ENCODE results near the gene DCAF16.

The DCAF16 gene

DNA sequence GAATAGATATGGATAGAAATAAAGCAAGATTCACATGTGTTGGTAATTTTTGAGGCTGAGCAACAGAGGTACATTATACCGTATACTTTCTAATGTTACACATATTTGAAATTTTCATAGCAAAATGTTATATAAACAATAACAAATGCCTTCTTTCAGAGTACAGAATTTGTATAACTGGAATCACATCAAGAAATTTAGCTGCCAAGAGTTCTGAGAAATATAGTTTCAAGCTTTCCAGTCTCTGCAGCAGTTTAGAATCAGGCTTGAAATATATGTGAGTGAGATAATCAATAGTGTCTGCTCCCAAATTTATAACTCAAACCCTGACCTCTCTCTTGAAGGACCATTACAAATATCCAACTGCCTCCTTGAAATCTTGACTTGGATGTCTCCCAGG lies 52.9 kb downstream of the DCAF16 start:
- H3K4me1 ChIP-seq (ENCODE audit: low read depth, poor library complexity, severe bottlenecking) = no peaks in the 10 kb centered on the region
- TF ChIP-seq, protein P1, sequence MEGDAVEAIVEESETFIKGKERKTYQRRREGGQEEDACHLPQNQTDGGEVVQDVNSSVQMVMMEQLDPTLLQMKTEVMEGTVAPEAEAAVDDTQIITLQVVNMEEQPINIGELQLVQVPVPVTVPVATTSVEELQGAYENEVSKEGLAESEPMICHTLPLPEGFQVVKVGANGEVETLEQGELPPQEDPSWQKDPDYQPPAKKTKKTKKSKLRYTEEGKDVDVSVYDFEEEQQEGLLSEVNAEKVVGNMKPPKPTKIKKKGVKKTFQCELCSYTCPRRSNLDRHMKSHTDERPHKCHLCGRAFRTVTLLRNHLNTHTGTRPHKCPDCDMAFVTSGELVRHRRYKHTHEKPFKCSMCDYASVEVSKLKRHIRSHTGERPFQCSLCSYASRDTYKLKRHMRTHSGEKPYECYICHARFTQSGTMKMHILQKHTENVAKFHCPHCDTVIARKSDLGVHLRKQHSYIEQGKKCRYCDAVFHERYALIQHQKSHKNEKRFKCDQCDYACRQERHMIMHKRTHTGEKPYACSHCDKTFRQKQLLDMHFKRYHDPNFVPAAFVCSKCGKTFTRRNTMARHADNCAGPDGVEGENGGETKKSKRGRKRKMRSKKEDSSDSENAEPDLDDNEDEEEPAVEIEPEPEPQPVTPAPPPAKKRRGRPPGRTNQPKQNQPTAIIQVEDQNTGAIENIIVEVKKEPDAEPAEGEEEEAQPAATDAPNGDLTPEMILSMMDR (conservative IDR thresholded peaks at IDR 0.05; ENCODE audit: low read depth, low read length) = no peak
- no peaks in the 10 kb centered on the region for H3K36me3 ChIP-seq (ENCODE audit: insufficient read depth)
- no peak overlapping the region for H2AFZ ChIP-seq (ENCODE audit: low read depth)
- no peak overlapping the region for H3K4me2 ChIP-seq
- no peaks in the 10 kb centered on the region for H4K20me1 ChIP-seq (ENCODE audit: insufficient read depth)
- H3K79me2 ChIP-seq (ENCODE audit: insufficient read depth, low read depth) = no peaks in the 10 kb centered on the region
- no peak overlapping the region for H3K4me3 ChIP-seq (IDR thresholded peaks at IDR 0.05; ENCODE audit: insufficient read depth, low read depth, low read length)
- no peak overlapping the region for H3K27ac ChIP-seq
- no peak overlapping the region for H3K9ac ChIP-seq
- H3K27me3 ChIP-seq (ENCODE audit: insufficient read depth, low read depth) = no peaks in the 10 kb centered on the region

DNA sequence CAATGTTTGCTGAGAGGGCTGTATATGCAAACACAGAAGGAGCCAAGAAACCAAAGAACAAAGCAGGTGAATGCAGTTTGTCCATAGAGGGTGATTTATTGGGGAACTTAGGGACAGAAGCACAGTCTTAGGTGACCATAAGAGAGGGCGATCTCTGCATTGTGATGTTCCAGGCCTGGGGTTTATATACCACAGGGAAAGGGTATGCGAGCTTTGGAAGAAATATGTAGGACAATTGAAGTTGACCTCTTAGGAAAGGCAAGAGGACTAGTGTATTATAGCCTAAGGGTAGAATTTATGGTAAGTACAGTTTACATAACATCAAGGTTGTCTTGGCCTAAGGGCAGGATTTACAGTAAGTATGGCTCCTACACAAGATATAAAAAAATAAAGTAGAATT lies 56.9 kb downstream of the DCAF16 start:
- TF ChIP-seq, protein P1 (conservative IDR thresholded peaks at IDR 0.05; ENCODE audit: low read depth, low read length) = no peak
- no peak overlapping the region for H3K4me2 ChIP-seq
- H3K9ac ChIP-seq = no peak overlapping the region
- no peaks in the 10 kb centered on the region for H4K20me1 ChIP-seq (ENCODE audit: insufficient read depth)
- H3K4me3 ChIP-seq (IDR thresholded peaks at IDR 0.05; ENCODE audit: insufficient read depth, low read depth, low read length) = no peak overlapping the region
- no peaks in the 10 kb centered on the region for H3K4me1 ChIP-seq (ENCODE audit: low read depth, poor library complexity, severe bottlenecking)
- H3K27ac ChIP-seq = no peak overlapping the region
- no peaks in the 10 kb centered on the region for H3K27me3 ChIP-seq (ENCODE audit: insufficient read depth, low read depth)
- no peak overlapping the region for H2AFZ ChIP-seq (ENCODE audit: low read depth)
- no peaks in the 10 kb centered on the region for H3K79me2 ChIP-seq (ENCODE audit: insufficient read depth, low read depth)
- no peaks in the 10 kb centered on the region for H3K36me3 ChIP-seq (ENCODE audit: insufficient read depth)
